Breast epithelium (tissue), 4 donors: ENCODE measurements around the gene ACAA2. TPM values are rescaled to one million over a fixed set of nuclear protein-coding genes. Genes with fewer than 3 reads are reported as not detected.
"Not testable (repeated sequence)": the region's sequence is repeated elsewhere in the genome, so short reads cannot be mapped to it uniquely, and the experiment has no call there.

Source experiments
- DNase-seq, 2 donors: peaks; one replicate each; pipeline ENCODE4 v3.0.0-alpha.2; 2019; ENCODE audit warnings: low spot score in 2 of 2
- H3K27ac ChIP-seq, 2 donors: fragments of 200-600 bp; sonication (generic) in 1 of 2; one replicate each; pipeline ENCODE4 v1.5.1; 2016 to 2019; ENCODE audit warnings: mild to moderate bottlenecking in 1 of 2
- H3K27me3 ChIP-seq, 2 donors: fragments of 200-600 bp; sonication (generic) in 1 of 2; one replicate each; pipeline versions ENCODE4 v1.5.1 to v1.6.0; 2017 to 2019; ENCODE audit warnings: control low read depth in 1 of 2, mild to moderate bottlenecking in 1 of 2
- H3K36me3 ChIP-seq: fragments of 200-600 bp; one replicate; pipeline ENCODE4 v1.5.1; 2019
- H3K4me1 ChIP-seq, 2 donors: fragments of 200-600 bp; sonication (generic); one replicate each; pipeline ENCODE4 v1.5.1; 2016 to 2019; ENCODE audit warnings: control low read depth in 1 of 2
- H3K4me3 ChIP-seq, 3 donors: fragments of 200-600 bp; sonication (generic); 1 replicate in 2 of 3; 2 replicates in 1 of 3; pipeline ENCODE4 v1.5.1; 2016 to 2019; ENCODE audit warnings: mild to moderate bottlenecking in 3 of 3, moderate library complexity in 2 of 3
- H3K9me3 ChIP-seq, 2 donors: fragments of 200-600 bp; sonication (generic) in 1 of 2; one replicate each; pipeline ENCODE4 v1.5.1; 2016 to 2019; ENCODE audit warnings: control low read depth in 1 of 2
- CTCF ChIP-seq, 3 donors: fragments of 450-650 bp; IDR thresholded peaks; one replicate each; pipeline ENCODE4 v1.5.1; 2016 to 2017; ENCODE audit warnings: antibody characterized with exemption in 3 of 3, mild to moderate bottlenecking in 3 of 3, moderate library complexity in 3 of 3
- POLR2A ChIP-seq: fragments of 450-650 bp; IDR thresholded peaks from one replicate; pipeline ENCODE4 v1.6.1; 2016; ENCODE audit warnings: antibody characterized with exemption, mild to moderate bottlenecking, moderate library complexity
- POLR2AphosphoS5 ChIP-seq, 3 donors: sonication (generic); formaldehyde crosslinking; IDR thresholded peaks; one replicate each; pipeline ENCODE4 v1.6.1; 2017; ENCODE audit warnings: antibody characterized with exemption in 3 of 3
- intact Hi-C: fragments of 100-400 bp; cut with DNase I; formaldehyde crosslinking; loops from one replicate; pipeline ENCODE4 v1.15.1; 2023; ENCODE audit warnings: low total_unique reads
- total RNA-seq, 3 donors: library from RNA; depleted of rRNA; stranded (reverse); fragments of >200 nt; gene quantifications; one replicate each; pipeline ENCODE4 v1.1.0, GENCODE V29; 2016

Gene ACAA2
- total RNA-seq, 3 donors from 2014 or later, result 67.9 to 99.5 (median 70.5) TPM

GRCh38 chr18:49841236-49842217 lies 28.2 kb upstream of the ACAA2 start:
- no peaks in the 10 kb centered on the region for H3K36me3 ChIP-seq
- H3K9me3 ChIP-seq, result no peaks in the 10 kb centered on the region
- intact Hi-C loops, result no loop called here
- no peak overlapping the region for H3K27ac ChIP-seq
- TF ChIP-seq POLR2AphosphoS5 (IDR thresholded peaks at IDR 0.05) (no peak), CTCF (IDR thresholded peaks at IDR 0.05) (no peak)
- H3K4me1 ChIP-seq, result no peaks in the 10 kb centered on the region
- H3K27me3 ChIP-seq, result no peaks in the 10 kb centered on the region
- no peak for DNase-seq
- H3K4me3 ChIP-seq, result no peak overlapping the region

- Histone ChIP-seq H3K36me3 (no peaks in the 10 kb centered on the region), H3K4me1 (no peaks in the 10 kb centered on the region), H3K27ac (no peak overlapping the region), H3K4me3 (no peak overlapping the region), H3K9me3 (no peaks in the 10 kb centered on the region), H3K27me3 (no peaks in the 10 kb centered on the region)
- intact Hi-C loops, result no loop called here
- no peak for DNase-seq
- TF ChIP-seq POLR2A, result no peak
- TF ChIP-seq POLR2AphosphoS5 (IDR thresholded peaks at IDR 0.05), result no peak
- no peak for TF ChIP-seq CTCF (IDR thresholded peaks at IDR 0.05)
Measured at GRCh38 chr18:49839012-49839411, 25.7 kb upstream of the ACAA2 start.

GRCh38 chr18:49838381-49838780 lies 25.0 kb upstream of the ACAA2 start:
- Histone ChIP-seq H3K36me3 (no peaks in the 10 kb centered on the region), H3K27me3 (no peaks in the 10 kb centered on the region), H3K4me1 (no peaks in the 10 kb centered on the region), H3K4me3 (no peak overlapping the region), H3K27ac (no peak overlapping the region), H3K9me3 (no peaks in the 10 kb centered on the region)
- intact Hi-C loops, result no loop called here
- TF ChIP-seq CTCF (IDR thresholded peaks at IDR 0.05) (no peak), POLR2AphosphoS5 (IDR thresholded peaks at IDR 0.05) (no peak), POLR2A (no peak)
- DNase-seq, result no peak

GRCh38 chr18:49837889-49838288 lies 24.6 kb upstream of the ACAA2 start:
- no peak overlapping the region for H3K27ac ChIP-seq
- DNase-seq, result no peak
- H3K4me1 ChIP-seq, result no peaks in the 10 kb centered on the region
- TF ChIP-seq CTCF (IDR thresholded peaks at IDR 0.05), result no peak
- TF ChIP-seq POLR2A, result no peak
- intact Hi-C loops, result no loop called here
- no peaks in the 10 kb centered on the region for H3K9me3 ChIP-seq
- H3K27me3 ChIP-seq, result no peaks in the 10 kb centered on the region
- no peak overlapping the region for H3K4me3 ChIP-seq
- no peaks in the 10 kb centered on the region for H3K36me3 ChIP-seq

GRCh38 chr18:49837316-49837835 lies 24.0 kb upstream of the ACAA2 start:
- H3K27me3 ChIP-seq, DNase-seq, H3K36me3 ChIP-seq, H3K9me3 ChIP-seq, H3K4me3 ChIP-seq, intact Hi-C loops, H3K27ac ChIP-seq, H3K4me1 ChIP-seq: not testable (repeated sequence)
